Astrocyte of the hippocampus (primary cell): ENCODE measurements around the gene POMT1.
"Not testable (repeated sequence)": the region's sequence is repeated elsewhere in the genome, so short reads cannot be mapped to it uniquely, and the experiment has no call there.

Experiments
- DNase-seq: peaks from one replicate; pipeline ENCODE4 v3.0.0; 2011; ENCODE audit warnings: low read depth, low spot score

POMT1 gene

DNA sequence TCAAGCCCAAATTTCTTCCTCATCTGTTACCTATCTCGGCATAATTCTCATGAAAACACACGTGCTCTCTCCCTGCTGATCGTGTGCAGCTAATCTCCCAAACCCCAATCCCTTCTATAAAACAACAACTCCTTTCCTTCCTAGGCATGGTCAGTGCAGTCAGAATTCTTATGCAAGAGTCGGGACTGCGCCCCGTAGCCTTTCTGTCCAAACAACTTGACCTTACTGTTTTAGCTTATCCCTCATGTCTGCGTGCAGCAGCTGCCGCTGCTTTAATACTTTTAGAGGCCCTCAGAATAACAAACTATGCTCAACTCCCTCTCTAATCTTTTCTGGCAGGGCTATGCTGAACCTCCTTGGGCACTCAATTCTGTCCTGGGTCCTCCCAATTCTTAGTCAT lies 47.7 kb downstream of the POMT1 start:
- not testable (repeated sequence) for DNase-seq

DNA sequence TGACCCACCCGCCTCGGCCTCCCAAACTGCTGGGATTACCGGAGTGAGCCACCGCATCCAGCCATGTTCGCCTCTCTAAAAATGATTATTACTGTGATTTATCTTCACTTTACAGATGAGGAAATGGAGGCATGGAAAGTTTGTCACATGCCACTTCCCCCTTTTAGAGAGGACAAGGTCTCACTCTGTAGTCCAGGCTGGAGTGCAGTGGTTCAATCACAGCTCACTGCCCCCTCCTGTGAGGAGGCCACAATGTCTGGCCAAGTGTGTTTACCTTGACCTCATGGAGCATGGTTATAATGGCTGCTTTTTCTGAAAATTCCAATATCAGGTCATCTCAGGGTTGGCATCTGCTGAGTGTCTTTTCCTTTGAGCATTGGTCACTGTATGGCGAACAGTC lies 49.3 kb downstream of the POMT1 start:
- DNase-seq = no peak

DNA sequence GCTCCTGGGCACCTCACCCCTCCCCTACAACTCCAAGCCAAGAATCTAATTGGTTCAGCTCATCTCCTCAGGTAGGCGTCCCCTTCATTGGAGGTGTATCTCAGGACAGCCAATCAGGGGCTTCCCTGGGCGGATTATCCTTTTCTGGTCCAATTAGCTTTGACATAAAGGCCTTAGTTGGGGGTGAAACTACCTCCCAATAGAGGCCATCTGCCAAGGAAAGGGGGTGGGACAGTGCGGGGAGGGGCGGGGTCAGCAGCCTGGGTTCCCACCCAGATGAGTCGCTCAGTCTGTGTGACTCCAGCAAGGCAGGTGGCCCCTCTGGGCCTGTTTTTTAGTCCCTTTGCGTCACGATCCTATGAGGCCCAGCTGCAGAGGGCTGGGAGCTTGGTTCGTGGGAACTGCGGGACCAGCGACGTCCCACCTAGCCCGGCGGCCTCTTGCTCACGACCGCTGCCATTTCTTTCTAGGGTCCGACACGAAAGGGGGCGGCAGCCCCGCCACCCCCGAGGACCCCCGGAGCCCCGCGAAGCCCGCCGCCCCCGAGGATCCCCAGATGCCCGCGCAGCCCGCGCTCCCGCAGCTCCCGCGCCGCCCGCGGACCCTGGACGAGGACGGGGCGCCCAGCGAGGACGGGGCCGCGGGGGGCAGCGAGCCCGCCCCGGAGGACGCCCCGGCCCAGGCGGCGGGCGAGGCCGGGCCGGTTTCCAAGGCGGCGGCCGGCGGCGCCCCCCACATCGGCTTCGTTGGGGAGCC lies 51.5 kb downstream of the POMT1 start:
- DNase-seq = no peak

DNA sequence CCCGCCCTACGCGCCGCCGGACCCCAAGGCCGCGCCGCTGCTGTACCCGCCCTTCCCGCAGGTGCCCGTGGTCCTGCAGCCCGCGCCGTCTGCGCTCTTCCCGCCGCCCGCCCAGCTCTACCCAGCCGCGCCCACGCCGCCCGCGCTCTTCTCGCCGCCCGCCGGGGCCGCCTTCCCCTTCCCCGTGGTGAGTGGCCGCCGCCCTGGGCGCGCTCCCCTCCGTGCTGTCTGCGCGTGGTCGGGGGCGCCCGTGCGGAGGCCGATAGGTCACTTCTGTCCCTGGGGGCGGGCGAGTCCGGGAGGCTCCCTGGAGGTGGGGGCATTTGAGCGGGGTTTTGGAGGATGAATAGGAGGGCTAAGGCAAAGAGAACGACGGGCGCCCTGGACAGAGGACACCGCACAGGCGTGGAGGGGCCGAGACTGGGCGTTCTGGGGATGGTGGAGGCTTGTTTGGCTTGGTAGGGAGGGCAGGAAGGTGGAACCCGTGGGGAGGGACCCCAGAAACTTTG lies 52.2 kb downstream of the POMT1 start:
- no peak for DNase-seq

DNA sequence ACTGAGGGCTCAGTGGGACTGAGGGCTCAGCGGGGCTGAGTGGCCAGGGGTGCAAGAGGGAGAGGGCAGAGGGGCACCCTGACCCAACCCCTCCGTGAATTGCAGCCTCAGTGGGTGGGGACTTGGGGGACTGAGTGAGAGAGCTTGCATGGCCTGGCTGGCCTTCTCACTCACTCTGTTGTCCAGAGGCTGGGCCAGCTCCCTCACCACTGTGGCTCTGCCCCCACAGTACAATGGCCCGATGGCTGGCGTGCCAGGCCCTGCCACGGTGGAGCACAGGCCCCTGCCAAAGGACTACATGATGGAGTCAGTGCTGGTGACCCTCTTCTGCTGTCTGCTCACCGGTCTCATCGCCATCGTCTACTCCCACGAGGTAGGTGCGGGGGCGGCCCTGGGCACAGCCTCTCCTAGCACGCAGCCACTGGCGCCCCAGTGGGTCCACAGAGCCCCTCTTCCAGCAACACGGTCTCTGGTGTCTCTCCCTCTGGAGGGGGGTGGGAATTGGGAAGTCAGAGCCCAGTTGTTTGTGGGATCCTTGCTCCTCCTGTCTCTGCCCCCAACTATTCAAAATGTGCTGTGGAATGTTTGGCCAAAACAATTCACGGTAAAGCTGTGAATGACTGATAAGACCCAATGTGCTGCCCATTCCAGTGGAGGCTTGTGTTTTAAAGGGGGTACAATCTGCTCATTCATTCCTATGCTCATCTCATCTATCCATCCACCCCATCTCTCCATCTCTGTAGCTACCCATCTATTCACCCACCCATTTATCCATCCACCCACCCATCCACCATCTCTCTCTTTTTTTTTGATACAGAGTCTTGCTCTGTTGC lies 53.3 kb downstream of the POMT1 start:
- DNase-seq = no peak

DNA sequence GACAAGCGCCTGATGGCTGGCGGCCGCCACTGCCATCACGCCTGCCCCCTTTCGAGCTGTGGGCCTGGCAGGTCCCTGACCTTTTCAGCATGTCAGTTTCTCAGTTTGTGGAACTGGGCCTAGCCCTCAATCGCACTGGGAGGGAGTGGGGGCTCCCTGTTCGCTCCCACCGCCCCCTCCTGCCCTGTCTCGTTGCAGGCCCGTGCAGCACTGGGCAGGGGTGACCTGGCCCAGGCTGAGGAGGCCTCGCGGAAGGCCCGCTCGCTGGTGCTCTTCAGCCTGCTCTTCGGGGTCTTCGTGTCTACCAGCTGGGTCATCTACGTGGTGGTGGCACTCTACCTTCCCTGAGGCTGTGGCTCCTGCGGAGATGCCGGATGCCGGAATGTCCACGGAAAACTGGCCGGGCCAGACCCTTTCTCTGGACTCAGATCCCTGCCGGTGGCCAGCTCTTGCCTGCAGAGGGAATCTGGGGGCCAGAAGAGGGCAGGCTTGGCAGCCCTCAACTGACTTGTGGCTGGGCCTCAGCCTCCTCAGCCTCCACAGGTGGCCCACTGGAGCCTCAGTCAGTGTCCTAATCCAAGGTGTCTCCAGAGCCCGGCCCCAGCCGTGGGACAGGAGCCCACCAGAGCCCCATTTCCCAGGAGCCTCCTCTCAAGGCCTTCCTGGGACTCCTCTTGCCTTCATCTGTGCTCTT lies 55.3 kb downstream of the POMT1 start:
- no peak for DNase-seq

DNA sequence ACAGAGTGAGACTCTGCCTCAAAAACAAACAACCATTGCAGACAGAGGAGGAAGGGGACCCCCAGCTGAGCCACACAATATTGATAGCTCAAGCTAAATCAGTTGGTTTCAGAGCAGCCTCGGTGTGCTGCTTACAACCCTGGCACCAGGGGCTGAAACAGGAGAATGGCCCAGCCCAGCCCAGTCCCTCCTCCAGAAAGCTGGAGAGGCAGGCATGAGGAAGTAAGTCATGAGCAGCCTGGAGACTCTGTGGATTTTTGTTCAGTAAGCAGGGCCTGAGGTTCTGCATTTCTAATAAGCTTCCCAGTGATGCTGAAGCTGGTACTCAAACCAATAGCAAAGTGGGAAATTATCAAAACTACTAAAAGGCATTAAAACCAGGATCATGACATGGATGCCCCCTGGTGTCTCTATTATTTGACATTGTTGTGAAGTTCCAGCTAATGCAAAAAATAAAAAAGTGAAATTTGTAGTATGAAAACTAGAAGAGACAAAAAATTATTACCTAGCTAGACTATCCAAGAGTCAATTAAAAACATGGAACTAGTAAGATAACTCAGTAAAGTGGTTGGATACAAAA lies 56.8 kb downstream of the POMT1 start:
- no peak for DNase-seq

DNA sequence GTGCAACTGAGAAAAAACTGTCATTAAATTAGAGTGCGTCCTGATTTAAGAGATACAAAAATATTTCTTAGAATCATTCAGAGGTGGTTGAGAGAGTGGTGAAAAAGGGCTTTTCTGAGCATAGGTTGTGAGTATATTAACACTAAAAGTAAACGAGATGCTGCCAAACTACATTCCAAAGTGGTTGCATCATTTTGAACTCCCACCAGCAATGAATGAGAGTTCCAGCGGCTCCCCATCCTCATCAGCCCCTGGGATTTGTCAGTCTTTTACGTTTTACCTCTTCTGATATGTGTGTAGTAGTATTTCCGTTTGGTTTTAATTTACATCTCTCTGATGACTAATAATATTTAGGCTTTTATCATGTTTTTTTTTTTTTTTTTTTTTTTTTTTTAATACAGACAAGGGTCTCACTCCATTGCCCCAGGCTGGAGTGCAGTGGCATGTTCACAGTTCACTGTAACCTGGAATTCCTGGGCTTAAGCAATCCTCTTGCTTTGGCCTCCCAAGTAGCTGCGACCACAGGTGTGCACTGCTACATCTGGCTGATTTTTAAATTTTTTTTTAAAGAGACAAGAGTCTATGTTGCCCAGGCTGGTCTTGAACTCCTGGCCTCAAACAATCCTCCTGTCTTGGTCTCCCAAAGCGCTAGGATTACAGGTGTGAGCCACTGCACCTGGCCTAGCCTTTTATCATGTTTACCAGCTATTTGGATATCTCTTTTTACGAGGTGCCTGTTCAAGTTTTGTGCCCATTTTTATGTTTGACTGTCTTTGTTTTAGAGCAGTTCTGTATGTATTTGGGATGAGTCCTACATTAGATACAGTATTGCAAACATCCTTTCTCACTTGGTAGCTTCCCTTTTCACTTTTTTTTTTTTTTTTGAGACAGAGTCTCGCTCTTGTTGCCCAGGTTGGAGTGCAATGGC lies 59.6 kb downstream of the POMT1 start:
- DNase-seq = peak; percentile 53

DNA sequence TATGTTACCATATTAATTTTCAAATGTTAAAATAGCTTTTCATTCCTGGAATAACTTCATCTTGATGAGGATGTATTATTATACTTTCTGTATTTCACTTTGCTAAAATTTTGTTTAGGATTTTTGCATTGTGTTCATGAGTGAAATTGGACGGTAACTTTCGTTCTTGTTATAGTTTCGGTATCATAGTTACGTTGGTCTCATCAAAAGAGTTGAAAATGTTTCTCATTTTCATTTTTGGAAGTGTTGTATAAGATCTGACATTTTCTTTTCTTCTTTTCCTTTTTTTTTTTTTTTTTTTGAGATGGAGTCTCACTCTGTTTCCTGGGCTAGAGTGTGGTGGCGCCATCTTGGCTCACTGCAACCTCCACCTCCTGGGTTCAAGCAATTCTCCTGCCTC lies 62.7 kb downstream of the POMT1 start:
- DNase-seq = no peak

DNA sequence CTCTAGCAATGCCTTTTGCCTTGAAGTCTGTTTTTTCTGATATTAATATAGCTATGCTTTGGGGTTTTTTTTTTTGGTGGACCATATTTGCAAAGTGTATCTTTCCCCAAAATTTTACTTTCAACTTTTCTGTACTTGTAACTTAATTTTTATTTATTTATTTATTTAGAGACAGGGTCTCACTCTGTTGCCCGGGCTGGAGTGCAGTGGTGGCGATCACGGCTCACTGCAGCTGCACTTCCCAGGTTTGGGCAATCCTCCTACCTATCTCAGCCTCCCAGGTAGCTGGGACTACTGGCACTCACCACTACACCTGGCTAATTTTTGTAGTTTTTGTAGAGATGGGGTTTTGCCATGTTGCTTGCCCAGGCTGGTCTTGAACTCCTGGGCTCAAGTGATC lies 63.4 kb downstream of the POMT1 start:
- DNase-seq = no peak

DNA sequence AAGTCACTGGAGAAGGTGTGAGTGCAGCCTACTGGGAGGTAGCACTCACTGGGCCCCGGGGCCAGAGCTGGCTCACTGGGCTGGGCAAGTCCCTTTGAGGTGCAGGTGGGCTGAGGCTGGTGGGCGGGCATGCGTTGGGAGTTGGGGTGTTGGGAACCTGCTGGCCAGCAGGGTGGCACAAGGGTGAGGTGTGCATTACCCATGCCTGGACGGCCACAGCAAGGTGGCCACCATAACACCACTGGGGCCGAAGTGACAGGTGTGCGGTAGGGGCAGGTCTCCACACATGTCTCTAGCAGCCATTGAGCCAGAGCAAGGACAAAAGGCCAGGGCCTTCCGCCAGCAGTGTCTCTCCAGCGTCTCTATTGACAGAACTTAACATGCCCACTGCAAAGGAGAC lies 65.2 kb downstream of the POMT1 start:
- DNase-seq = no peak
